CD4-positive, alpha-beta T cell treated with Interleukin-4 for 1 hour (primary cell): Measurements from ENCODE around the gene TELO2.

Source experiments
- DNase-seq, 2 donors: peaks; one replicate each; pipeline ENCODE4 v3.0.0-alpha.2; 2020 to 2022

Gene TELO2

GRCh38 chr16:1492923-1493745 is at the start of gene TELO2:
Gene TELO2 (plus strand): TSS chr16:1493360. CDS start chr16:1494282, 922 bp downstream.
- peak; percentile 83 to 90 for DNase-seq

GRCh38 chr16:1443403-1443973 is 49.7 kb upstream of the TELO2 start:
- DNase-seq, result no peak

- DNase-seq, result no peak
These were observed 49.0 kb upstream of the TELO2 start, which contains the start of gene CCDC154 for GRCh38 chr16:1443980-1444729. Gene CCDC154 (minus strand): TSS chr16:1444556. CDS start chr16:1444322, 234 bp downstream.

- peak in 1 of 2 donors; percentile 21 for DNase-seq
These were observed 48.2 kb upstream of the TELO2 start for GRCh38 chr16:1444730-1445517.

- DNase-seq, result no peak
These were observed 47.5 kb upstream of the TELO2 start for GRCh38 chr16:1445518-1446203.

- DNase-seq, result no peak
These were observed 46.7 kb upstream of the TELO2 start for GRCh38 chr16:1446296-1447080.

- DNase-seq, result no peak
These were observed 45.2 kb upstream of the TELO2 start for GRCh38 chr16:1447965-1448364.

GRCh38 chr16:1448536-1449116 is 44.5 kb upstream of the TELO2 start:
- DNase-seq, result no peak

- no peak for DNase-seq
These were observed 43.9 kb upstream of the TELO2 start for GRCh38 chr16:1449201-1449788.

- DNase-seq, result no peak
These were observed 42.9 kb upstream of the TELO2 start for GRCh38 chr16:1450218-1450617.

- no peak for DNase-seq
These were observed 42.3 kb upstream of the TELO2 start for GRCh38 chr16:1450841-1451240.

- DNase-seq, result no peak
These were observed 41.3 kb upstream of the TELO2 start for GRCh38 chr16:1451702-1452392.

GRCh38 chr16:1452530-1452929 is 40.6 kb upstream of the TELO2 start:
- no peak for DNase-seq

- DNase-seq, result no peak
These were observed 39.8 kb upstream of the TELO2 start for GRCh38 chr16:1453316-1453715.

GRCh38 chr16:1454561-1454960 is 38.6 kb upstream of the TELO2 start:
- DNase-seq, result no peak

GRCh38 chr16:1455190-1456171 is 37.7 kb upstream of the TELO2 start:
- no peak for DNase-seq

- no peak for DNase-seq
These were observed 36.2 kb upstream of the TELO2 start for GRCh38 chr16:1456951-1457350.

- DNase-seq, result no peak
These were observed 35.5 kb upstream of the TELO2 start for GRCh38 chr16:1457489-1458245.
